ENCODE results near the gene NAT9. TPM values are rescaled to one million over a fixed set of nuclear protein-coding genes. Genes with fewer than 3 reads are reported as not detected.
A peak's percentile ranks its signal among the peaks of the same experiment; 100 is the strongest.

NAT9 gene
- total and polyA plus RNA-seq, 2 experiments from 2014 or later: 37.3 to 37.5 TPM

DNA sequence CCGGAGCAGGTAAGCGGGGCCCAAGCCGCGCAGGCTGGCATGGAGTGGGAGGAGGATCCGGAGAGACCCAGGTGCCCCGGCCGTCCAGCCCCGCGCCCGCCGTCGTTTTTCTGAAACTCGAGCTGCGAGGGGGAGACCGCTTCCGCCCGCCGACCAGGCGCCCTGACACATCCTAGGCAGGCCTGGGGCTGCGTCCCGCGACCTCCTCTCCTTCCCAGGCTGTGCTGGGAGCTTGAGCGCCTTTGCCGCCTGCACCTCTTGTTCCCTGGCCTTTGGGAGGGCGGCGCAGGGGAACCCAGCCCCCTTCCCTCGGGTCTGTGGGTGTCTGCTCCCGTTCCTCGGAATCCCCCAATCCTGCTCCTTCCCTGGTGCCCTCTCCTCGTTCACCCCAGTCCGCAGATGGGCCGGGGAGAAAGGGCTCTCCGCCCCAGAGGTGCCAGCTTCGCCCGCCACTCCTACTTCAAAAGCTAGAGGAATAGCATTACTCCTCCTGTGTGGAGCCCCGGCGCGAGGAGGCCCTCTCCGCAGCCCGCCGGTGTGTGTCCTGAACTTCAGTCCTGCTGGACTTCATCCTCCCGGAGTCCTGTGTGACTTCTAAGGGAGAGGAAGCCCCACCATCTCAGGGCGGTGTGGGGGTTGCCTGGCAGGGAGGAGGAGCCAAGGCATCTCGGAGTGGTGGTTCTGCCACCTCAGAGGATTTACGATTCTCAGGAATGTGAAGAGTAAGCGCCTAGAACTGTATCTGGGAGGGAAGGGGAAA lies 26.7 kb downstream of the NAT9 start:
- H3K36me3 ChIP-seq (ENCODE audit: insufficient read depth): no peaks in the 10 kb centered on the region
- TF ChIP-seq, protein P1, sequence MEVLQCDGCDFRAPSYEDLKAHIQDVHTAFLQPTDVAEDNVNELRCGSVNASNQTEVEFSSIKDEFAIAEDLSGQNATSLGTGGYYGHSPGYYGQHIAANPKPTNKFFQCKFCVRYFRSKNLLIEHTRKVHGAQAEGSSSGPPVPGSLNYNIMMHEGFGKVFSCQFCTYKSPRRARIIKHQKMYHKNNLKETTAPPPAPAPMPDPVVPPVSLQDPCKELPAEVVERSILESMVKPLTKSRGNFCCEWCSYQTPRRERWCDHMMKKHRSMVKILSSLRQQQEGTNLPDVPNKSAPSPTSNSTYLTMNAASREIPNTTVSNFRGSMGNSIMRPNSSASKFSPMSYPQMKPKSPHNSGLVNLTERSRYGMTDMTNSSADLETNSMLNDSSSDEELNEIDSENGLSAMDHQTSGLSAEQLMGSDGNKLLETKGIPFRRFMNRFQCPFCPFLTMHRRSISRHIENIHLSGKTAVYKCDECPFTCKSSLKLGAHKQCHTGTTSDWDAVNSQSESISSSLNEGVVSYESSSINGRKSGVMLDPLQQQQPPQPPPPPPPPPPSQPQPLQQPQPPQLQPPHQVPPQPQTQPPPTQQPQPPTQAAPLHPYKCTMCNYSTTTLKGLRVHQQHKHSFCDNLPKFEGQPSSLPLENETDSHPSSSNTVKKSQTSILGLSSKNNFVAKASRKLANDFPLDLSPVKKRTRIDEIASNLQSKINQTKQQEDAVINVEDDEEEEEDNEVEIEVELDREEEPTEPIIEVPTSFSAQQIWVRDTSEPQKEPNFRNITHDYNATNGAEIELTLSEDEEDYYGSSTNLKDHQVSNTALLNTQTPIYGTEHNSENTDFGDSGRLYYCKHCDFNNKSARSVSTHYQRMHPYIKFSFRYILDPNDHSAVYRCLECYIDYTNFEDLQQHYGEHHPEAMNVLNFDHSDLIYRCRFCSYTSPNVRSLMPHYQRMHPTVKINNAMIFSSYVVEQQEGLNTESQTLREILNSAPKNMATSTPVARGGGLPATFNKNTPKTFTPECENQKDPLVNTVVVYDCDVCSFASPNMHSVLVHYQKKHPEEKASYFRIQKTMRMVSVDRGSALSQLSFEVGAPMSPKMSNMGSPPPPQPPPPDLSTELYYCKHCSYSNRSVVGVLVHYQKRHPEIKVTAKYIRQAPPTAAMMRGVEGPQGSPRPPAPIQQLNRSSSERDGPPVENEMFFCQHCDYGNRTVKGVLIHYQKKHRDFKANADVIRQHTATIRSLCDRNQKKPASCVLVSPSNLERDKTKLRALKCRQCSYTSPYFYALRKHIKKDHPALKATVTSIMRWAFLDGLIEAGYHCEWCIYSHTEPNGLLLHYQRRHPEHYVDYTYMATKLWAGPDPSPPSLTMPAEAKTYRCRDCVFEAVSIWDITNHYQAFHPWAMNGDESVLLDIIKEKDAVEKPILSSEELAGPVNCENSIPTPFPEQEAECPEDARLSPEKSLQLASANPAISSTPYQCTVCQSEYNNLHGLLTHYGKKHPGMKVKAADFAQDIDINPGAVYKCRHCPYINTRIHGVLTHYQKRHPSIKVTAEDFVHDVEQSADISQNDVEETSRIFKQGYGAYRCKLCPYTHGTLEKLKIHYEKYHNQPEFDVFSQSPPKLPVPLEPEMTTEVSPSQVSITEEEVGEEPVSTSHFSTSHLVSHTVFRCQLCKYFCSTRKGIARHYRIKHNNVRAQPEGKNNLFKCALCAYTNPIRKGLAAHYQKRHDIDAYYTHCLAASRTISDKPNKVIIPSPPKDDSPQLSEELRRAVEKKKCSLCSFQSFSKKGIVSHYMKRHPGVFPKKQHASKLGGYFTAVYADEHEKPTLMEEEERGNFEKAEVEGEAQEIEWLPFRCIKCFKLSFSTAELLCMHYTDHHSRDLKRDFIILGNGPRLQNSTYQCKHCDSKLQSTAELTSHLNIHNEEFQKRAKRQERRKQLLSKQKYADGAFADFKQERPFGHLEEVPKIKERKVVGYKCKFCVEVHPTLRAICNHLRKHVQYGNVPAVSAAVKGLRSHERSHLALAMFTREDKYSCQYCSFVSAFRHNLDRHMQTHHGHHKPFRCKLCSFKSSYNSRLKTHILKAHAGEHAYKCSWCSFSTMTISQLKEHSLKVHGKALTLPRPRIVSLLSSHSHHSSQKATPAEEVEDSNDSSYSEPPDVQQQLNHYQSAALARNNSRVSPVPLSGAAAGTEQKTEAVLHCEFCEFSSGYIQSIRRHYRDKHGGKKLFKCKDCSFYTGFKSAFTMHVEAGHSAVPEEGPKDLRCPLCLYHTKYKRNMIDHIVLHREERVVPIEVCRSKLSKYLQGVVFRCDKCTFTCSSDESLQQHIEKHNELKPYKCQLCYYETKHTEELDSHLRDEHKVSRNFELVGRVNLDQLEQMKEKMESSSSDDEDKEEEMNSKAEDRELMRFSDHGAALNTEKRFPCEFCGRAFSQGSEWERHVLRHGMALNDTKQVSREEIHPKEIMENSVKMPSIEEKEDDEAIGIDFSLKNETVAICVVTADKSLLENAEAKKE (CRISPR knock-in tag; IDR thresholded peaks at IDR 0.05): no peak
- TF ChIP-seq NANOG (IDR thresholded peaks at IDR 0.05; ENCODE audit: borderline replicate concordance) (no peak), JUNB (IDR thresholded peaks at IDR 0.05; ENCODE audit: unreplicated experiment) (no peak), EZH2phosphoT487 (IDR thresholded peaks at IDR 0.05; ENCODE audit: unreplicated experiment) (no peak)
- TF ChIP-seq, protein P2, sequence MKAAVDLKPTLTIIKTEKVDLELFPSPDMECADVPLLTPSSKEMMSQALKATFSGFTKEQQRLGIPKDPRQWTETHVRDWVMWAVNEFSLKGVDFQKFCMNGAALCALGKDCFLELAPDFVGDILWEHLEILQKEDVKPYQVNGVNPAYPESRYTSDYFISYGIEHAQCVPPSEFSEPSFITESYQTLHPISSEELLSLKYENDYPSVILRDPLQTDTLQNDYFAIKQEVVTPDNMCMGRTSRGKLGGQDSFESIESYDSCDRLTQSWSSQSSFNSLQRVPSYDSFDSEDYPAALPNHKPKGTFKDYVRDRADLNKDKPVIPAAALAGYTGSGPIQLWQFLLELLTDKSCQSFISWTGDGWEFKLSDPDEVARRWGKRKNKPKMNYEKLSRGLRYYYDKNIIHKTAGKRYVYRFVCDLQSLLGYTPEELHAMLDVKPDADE (IDR thresholded peaks at IDR 0.05): no peak
- Mint-ChIP-seq H3K4me1 (peaks cover 62% of the 10 kb centered on the region), H3K9me3 (no peaks in the 10 kb centered on the region), H3K4me3 (peak overlapping the region; percentile 91), H3K36me3 (ENCODE audit: low read depth) (peaks cover 16% of the 10 kb centered on the region), H3K27me3 (ENCODE audit: insufficient read depth, low read depth, poor library complexity) (peaks cover 34% of the 10 kb centered on the region), H3K27ac (no peak overlapping the region)
- no peaks in the 10 kb centered on the region for H3K27me3 ChIP-seq (ENCODE audit: insufficient read depth)
- H4K20me1 ChIP-seq (replicated peaks; ENCODE audit: insufficient read depth): peaks cover 34% of the 10 kb centered on the region
- peak; percentile 52 for DNase-seq (ENCODE audit: low spot score)
- peak; percentile 4 for ATAC-seq
- H3K4me1 ChIP-seq (ENCODE audit: insufficient read depth): peaks cover 55% of the 10 kb centered on the region
- no peak overlapping the region for H3K27ac ChIP-seq (ENCODE audit: low read depth)
- H3K9me2 ChIP-seq (ENCODE audit: insufficient read depth): no peaks in the 10 kb centered on the region
- no peak overlapping the region for H2AFZ ChIP-seq
- peaks cover 55% of the 10 kb centered on the region for H3K79me2 ChIP-seq (replicated peaks; ENCODE audit: insufficient read depth)
- H3K4me2 ChIP-seq: peak overlapping the region; percentile 95
- H3K4me3 ChIP-seq: peak overlapping the region; percentile 94
- H3F3A ChIP-seq (replicated peaks; ENCODE audit: low read depth): peaks cover 6% of the 10 kb centered on the region; the same call in 1 of the 2 replicates
